ENCODE results near the gene DIS3L. TPM values are rescaled to one million over a fixed set of nuclear protein-coding genes. Genes with fewer than 3 reads are reported as not detected.

DIS3L gene
- polyA plus RNA-seq, 2 of the 4 experiments (the other 2 are of a cell fraction) = 43.6 to 64.3 TPM

DNA sequence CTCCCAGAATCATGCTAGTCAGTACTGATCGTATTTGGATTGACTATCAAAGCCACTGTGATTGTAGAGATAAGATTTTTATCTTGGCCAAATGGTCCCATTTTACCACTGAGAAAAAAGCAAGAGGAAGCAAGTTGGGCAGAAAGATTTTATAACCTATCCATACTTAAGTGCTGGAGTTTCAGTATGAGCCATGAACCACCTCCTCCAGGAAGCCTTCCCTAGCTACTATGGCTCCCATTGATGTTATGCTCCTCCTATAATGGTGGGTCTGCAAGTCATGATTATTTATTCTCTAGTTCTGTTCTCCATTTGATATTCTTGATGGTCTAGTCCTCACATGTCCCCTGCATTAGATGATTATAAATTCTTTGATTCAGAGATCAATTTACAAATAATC, 46.4 kb upstream of the DIS3L start:
- Histone ChIP-seq H3K4me3 (no peak overlapping the region), H3K4me2 (no peak overlapping the region), H3K27ac (no peak overlapping the region), H3K4me1 (no peaks in the 10 kb centered on the region), H3K9me3 (no peaks in the 10 kb centered on the region)
- peak; percentile 56 for FAIRE-seq
- CTCF ChIA-PET = interaction anchor here (0.6 to 1.6 kb wide), 3 partner anchors 12 to 41 kb away, joined by 3 to 4 read pairs (median 3); no protein-coding TSS in a partner anchor
- WGBS (ENCODE audit: missing lambda C conversion rate) = 67% methylated on average over 1 of the region's 1 CpG
- TF ChIP-seq MAFK (IDR thresholded peaks at IDR 0.05; ENCODE audit: partially characterized antibody) (no peak), EHMT2 (IDR thresholded peaks at IDR 0.05; ENCODE audit: low read depth) (no peak), ZFP36 (IDR thresholded peaks at IDR 0.05; ENCODE audit: borderline replicate concordance, partially characterized antibody) (peak; percentile 25), FOSB (CRISPR knock-in tag; IDR thresholded peaks at IDR 0.05) (no peak), HEYL (CRISPR knock-in tag; IDR thresholded peaks at IDR 0.05) (no peak), ZNF302 (CRISPR knock-in tag; IDR thresholded peaks at IDR 0.05) (no peak)
- TF ChIP-seq, protein P1, sequence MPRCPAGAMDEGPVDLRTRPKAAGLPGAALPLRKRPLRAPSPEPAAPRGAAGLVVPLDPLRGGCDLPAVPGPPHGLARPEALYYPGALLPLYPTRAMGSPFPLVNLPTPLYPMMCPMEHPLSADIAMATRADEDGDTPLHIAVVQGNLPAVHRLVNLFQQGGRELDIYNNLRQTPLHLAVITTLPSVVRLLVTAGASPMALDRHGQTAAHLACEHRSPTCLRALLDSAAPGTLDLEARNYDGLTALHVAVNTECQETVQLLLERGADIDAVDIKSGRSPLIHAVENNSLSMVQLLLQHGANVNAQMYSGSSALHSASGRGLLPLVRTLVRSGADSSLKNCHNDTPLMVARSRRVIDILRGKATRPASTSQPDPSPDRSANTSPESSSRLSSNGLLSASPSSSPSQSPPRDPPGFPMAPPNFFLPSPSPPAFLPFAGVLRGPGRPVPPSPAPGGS (IDR thresholded peaks at IDR 0.05) = no peak
- POLR2A ChIA-PET = no interaction called here
- DNase-seq (ENCODE audit: low read depth in 1 of 2, low spot score in 1 of 2) = no peak
- no peak for ATAC-seq

DNA sequence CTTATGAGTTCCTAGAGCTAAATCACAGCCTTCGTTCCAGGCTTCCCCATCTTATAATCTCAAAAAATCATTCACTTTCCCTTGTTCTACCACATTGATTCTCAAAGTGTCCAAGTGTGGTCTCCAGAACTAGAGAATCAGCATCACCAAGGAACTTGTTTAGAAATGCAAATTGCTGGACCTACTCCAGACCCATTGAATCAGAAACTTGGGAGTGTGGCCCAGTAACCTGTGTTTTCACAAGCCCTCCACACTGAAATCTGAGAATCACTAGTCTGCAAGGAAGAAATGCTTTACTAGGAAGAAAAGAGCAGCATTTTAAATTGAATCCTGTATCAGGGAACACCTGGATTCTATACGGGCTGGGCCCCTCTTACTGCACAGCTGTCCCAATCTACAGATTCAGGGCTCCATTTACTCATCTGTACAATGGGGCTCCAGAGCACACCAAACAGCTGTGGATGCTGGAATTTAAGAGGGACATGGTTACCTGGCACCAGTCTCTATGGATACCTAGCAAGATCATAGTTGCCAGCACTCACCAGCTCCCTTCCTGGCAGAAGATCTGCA, 43.7 kb upstream of the DIS3L start:
- ATAC-seq = no peak
- H3K27ac ChIP-seq = no peak overlapping the region
- 78% methylated on average over 2 of the region's 2 CpGs for WGBS (ENCODE audit: missing lambda C conversion rate)
- ChIA-PET POLR2A (no interaction called here), CTCF (interaction anchor here (0.9 to 3.2 kb wide), 7 partner anchors 12 to 248 kb away, joined by 3 to 23 read pairs (median 3); partner anchors contain the start of gene SNAPC5)
- H3K4me3 ChIP-seq = no peak overlapping the region
- FAIRE-seq = no peak
- no peak overlapping the region for H3K4me2 ChIP-seq
- TF ChIP-seq, protein P1 (IDR thresholded peaks at IDR 0.05) = no peak
- no peak for TF ChIP-seq MYC (IDR thresholded peaks at IDR 0.05; ENCODE audit: borderline replicate concordance, low read length)
- TF ChIP-seq ZNF302 (CRISPR knock-in tag; IDR thresholded peaks at IDR 0.05) = no peak
- DNase-seq (ENCODE audit: low read depth in 1 of 2, low spot score in 1 of 2) = no peak
- no peaks in the 10 kb centered on the region for H3K4me1 ChIP-seq
- H3K9me3 ChIP-seq = no peaks in the 10 kb centered on the region

- POLR2A ChIA-PET = no interaction called here
- no peak for TF ChIP-seq SREBF2 (IDR thresholded peaks at IDR 0.05)
- TF ChIP-seq HOXA7 (CRISPR knock-in tag; IDR thresholded peaks at IDR 0.05) = no peak
- TF ChIP-seq HMGXB4 (CRISPR knock-in tag; IDR thresholded peaks at IDR 0.05; ENCODE audit: borderline replicate concordance) = no peak
- no peak for TF ChIP-seq GATA3 (IDR thresholded peaks at IDR 0.05; ENCODE audit: borderline replicate concordance)
- TF ChIP-seq EP300 (IDR thresholded peaks at IDR 0.05) = no peak
- no peak for TF ChIP-seq JUNB (IDR thresholded peaks at IDR 0.05)
- TF ChIP-seq PHF8 (IDR thresholded peaks at IDR 0.05; ENCODE audit: borderline replicate concordance, low read depth) = no peak
- TF ChIP-seq ZSCAN20 (CRISPR knock-in tag; IDR thresholded peaks at IDR 0.05) = no peak
- no peak for TF ChIP-seq FOSL2 (IDR thresholded peaks at IDR 0.05)
- no peak for TF ChIP-seq FOSL2 (CRISPR knock-in tag; IDR thresholded peaks at IDR 0.05)
- TF ChIP-seq RCOR1 (IDR thresholded peaks at IDR 0.05; ENCODE audit: low read depth, low read length) = no peak
- TF ChIP-seq HOXB13 (CRISPR knock-in tag; IDR thresholded peaks at IDR 0.05; ENCODE audit: low read depth) = no peak
- no peak for TF ChIP-seq ZNF302 (CRISPR knock-in tag; IDR thresholded peaks at IDR 0.05)
- no peak for TF ChIP-seq JUN (IDR thresholded peaks at IDR 0.05)
- TF ChIP-seq RARB (CRISPR knock-in tag; IDR thresholded peaks at IDR 0.05) = no peak
- TF ChIP-seq CHD2 (IDR thresholded peaks at IDR 0.05; ENCODE audit: low read length, partially characterized antibody) = no peak
- TF ChIP-seq RFX5 (IDR thresholded peaks at IDR 0.05) = no peak
- TF ChIP-seq, protein P2, sequence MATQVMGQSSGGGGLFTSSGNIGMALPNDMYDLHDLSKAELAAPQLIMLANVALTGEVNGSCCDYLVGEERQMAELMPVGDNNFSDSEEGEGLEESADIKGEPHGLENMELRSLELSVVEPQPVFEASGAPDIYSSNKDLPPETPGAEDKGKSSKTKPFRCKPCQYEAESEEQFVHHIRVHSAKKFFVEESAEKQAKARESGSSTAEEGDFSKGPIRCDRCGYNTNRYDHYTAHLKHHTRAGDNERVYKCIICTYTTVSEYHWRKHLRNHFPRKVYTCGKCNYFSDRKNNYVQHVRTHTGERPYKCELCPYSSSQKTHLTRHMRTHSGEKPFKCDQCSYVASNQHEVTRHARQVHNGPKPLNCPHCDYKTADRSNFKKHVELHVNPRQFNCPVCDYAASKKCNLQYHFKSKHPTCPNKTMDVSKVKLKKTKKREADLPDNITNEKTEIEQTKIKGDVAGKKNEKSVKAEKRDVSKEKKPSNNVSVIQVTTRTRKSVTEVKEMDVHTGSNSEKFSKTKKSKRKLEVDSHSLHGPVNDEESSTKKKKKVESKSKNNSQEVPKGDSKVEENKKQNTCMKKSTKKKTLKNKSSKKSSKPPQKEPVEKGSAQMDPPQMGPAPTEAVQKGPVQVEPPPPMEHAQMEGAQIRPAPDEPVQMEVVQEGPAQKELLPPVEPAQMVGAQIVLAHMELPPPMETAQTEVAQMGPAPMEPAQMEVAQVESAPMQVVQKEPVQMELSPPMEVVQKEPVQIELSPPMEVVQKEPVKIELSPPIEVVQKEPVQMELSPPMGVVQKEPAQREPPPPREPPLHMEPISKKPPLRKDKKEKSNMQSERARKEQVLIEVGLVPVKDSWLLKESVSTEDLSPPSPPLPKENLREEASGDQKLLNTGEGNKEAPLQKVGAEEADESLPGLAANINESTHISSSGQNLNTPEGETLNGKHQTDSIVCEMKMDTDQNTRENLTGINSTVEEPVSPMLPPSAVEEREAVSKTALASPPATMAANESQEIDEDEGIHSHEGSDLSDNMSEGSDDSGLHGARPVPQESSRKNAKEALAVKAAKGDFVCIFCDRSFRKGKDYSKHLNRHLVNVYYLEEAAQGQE (IDR thresholded peaks at IDR 0.05) = no peak
These were observed 42.1 kb upstream of the DIS3L start for GRCh38 chr15:66251065-66251789.

More at GRCh38 chr15:66251065-66251789, 42.1 kb upstream of the DIS3L start:
- WGBS (ENCODE audit: missing lambda C conversion rate) = 55% methylated on average over 10 of the region's 10 CpGs
- Histone ChIP-seq H3K4me2 (no peak overlapping the region), H3K27ac (no peak overlapping the region), H3K9me3 (no peaks in the 10 kb centered on the region), H3K4me1 (no peaks in the 10 kb centered on the region), H3K4me3 (no peak overlapping the region; the same call in 2 of the 3 replicates)
- CTCF ChIA-PET = interaction anchor here (0.8 to 3.2 kb wide), 15 partner anchors 10 to 246 kb away, joined by 3 to 23 read pairs (median 4); partner anchors contain the start of gene SNAPC5
- FAIRE-seq (no peak), DNase-seq (ENCODE audit: low read depth in 1 of 2, low spot score in 1 of 2) (no peak), ATAC-seq (no peak)

All from A549 (cell line).